Ureter (tissue), 1 donor: ENCODE measurements around the gene RPL5. TPM values are rescaled to one million over a fixed set of nuclear protein-coding genes. Genes with fewer than 3 reads are reported as not detected.
A peak's percentile ranks its signal among the peaks of the same experiment; 100 is the strongest.

Experiments
- DNase-seq: peaks from one replicate; pipeline ENCODE4 v3.0.0-alpha.2; 2020; ENCODE audit warnings: low spot score
- total RNA-seq: library from RNA; stranded (reverse); gene quantifications from one replicate; pipeline ENCODE4 v1.2.4, GENCODE V29; 2023
- donor health status: DM: yes; HTN: yes; CAD: no.

The RPL5 gene
- total RNA-seq, 1 donor from 2014 or later: 964 TPM

GRCh38 chr1:92855236-92855635, 23.4 kb downstream of the RPL5 start:
- DNase-seq: no peak

GRCh38 chr1:92857817-92858216, 26.0 kb downstream of the RPL5 start:
- no peak for DNase-seq

GRCh38 chr1:92858564-92859399, 26.9 kb downstream of the RPL5 start:
- DNase-seq: peak; percentile 68

- DNase-seq: no peak
Observed at GRCh38 chr1:92859400-92860039, 27.7 kb downstream of the RPL5 start.

- DNase-seq: no peak
Observed at GRCh38 chr1:92862605-92863004, 30.8 kb downstream of the RPL5 start.

GRCh38 chr1:92864131-92864530, 32.3 kb downstream of the RPL5 start:
- no peak for DNase-seq

GRCh38 chr1:92870591-92870990, 38.8 kb downstream of the RPL5 start:
- DNase-seq: no peak

- DNase-seq: no peak
Observed at GRCh38 chr1:92872719-92873118, 40.9 kb downstream of the RPL5 start.

GRCh38 chr1:92874987-92875386, 43.1 kb downstream of the RPL5 start:
- DNase-seq: no peak

GRCh38 chr1:92876351-92876750, 44.5 kb downstream of the RPL5 start:
- no peak for DNase-seq

GRCh38 chr1:92877081-92877711, 45.4 kb downstream of the RPL5 start:
- DNase-seq: no peak

GRCh38 chr1:92877792-92878191, 46.0 kb downstream of the RPL5 start:
- DNase-seq: no peak

GRCh38 chr1:92879316-92879968, 47.6 kb downstream of the RPL5 start:
- no peak for DNase-seq

GRCh38 chr1:92881391-92881790, 49.6 kb downstream of the RPL5 start:
- no peak for DNase-seq

GRCh38 chr1:92882819-92883218, 51.0 kb downstream of the RPL5 start:
- no peak for DNase-seq

GRCh38 chr1:92883297-92883696, 51.5 kb downstream of the RPL5 start:
- no peak for DNase-seq

GRCh38 chr1:92884195-92884594, 52.4 kb downstream of the RPL5 start:
- DNase-seq: no peak

GRCh38 chr1:92886886-92887419, 55.1 kb downstream of the RPL5 start:
- DNase-seq: no peak

- DNase-seq: no peak
Observed at GRCh38 chr1:92887465-92887864, 55.6 kb downstream of the RPL5 start.
